ENCODE results near the gene AQP12B. TPM values are rescaled to one million over a fixed set of nuclear protein-coding genes. Genes with fewer than 3 reads are reported as not detected.

Gene AQP12B
- total RNA-seq, 1 experiment from 2014 or later = not detected

DNA sequence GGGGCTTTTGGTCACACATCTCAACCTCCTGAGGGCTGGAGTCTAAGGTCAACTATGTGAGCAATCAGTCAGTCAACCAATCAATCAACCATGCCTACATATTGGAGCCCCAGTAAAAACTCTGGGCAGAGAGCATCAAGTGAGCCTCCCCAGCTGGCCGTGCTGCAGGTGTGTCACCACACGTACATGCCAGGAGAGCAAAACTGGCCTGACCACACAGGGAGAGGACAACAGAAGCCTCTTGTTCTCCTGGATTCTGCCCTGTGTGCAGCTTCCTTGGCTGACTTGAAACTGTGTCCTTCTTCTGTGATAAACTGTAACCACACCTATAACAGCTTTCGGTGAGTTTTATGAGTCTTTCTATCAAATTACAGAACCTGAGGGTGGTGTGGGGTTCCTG lies 31.5 kb downstream of the AQP12B start:
- intact Hi-C loops (cut with micrococcal nuclease) = no loop called here
- no peak for DNase-seq (ENCODE audit: unreplicated experiment)
- Mint-ChIP-seq H3K27ac (ENCODE audit: low read depth, unreplicated experiment) (no peak overlapping the region), H3K36me3 (ENCODE audit: insufficient read depth, unreplicated experiment) (no peaks in the 10 kb centered on the region), H3K4me1 (ENCODE audit: insufficient read depth, unreplicated experiment) (no peaks in the 10 kb centered on the region), H3K9me3 (ENCODE audit: unreplicated experiment) (no peaks in the 10 kb centered on the region), H3K4me3 (ENCODE audit: unreplicated experiment) (no peak overlapping the region), H3K27me3 (ENCODE audit: insufficient read depth, unreplicated experiment) (peaks cover 95% of the 10 kb centered on the region)
- TF ChIP-seq, protein P1, sequence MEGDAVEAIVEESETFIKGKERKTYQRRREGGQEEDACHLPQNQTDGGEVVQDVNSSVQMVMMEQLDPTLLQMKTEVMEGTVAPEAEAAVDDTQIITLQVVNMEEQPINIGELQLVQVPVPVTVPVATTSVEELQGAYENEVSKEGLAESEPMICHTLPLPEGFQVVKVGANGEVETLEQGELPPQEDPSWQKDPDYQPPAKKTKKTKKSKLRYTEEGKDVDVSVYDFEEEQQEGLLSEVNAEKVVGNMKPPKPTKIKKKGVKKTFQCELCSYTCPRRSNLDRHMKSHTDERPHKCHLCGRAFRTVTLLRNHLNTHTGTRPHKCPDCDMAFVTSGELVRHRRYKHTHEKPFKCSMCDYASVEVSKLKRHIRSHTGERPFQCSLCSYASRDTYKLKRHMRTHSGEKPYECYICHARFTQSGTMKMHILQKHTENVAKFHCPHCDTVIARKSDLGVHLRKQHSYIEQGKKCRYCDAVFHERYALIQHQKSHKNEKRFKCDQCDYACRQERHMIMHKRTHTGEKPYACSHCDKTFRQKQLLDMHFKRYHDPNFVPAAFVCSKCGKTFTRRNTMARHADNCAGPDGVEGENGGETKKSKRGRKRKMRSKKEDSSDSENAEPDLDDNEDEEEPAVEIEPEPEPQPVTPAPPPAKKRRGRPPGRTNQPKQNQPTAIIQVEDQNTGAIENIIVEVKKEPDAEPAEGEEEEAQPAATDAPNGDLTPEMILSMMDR (IDR thresholded peaks at IDR 0.05; ENCODE audit: unreplicated experiment) = no peak
- no TSS peak for BruUV-seq (replicated peaks)
- ChIA-PET CTCF (interaction anchor here (0.7 kb wide), 1 partner anchor 188 kb away, joined by 3 read pairs; no protein-coding TSS in a partner anchor), POLR2A (no interaction called here)

DNA sequence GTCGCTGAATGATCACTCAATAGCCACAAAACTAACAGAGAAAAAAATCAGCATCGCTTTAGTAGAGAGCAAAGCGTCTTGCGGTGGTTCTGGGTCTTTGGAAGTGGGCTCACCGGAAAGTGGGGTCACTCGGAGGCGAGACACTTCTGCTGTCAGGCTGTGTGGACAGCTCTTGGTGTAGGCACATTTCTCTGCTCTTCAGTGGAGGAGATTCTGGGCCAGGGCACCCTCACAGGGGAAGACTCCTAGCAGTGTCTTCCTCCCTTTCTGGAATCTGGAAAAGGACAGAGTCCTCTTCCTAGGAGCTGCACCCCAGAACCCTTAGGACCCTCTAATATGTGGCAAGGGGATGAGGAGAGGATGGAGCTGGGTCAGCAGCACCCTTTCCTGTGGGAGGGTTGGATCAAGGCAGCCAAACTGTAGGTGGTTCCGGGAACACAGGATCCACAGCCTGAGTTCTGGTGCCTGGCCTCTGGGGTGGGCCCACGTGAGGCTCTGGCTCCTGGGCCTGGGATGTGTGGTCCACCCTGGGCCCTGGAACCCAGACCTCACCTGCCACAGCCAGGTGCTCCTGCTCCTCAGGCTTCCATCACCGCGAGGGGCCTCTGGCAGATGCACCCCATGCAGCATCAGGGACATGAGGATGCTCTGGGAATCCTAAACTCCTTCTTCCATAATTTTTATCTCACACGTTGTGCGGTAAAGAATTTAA lies 32.3 kb downstream of the AQP12B start:
- no peaks in the 10 kb centered on the region for H3K4me1 Mint-ChIP-seq (ENCODE audit: insufficient read depth, unreplicated experiment)
- ChIA-PET POLR2A (no interaction called here), CTCF (no interaction called here)
- H3K9me3 Mint-ChIP-seq (ENCODE audit: unreplicated experiment) = no peaks in the 10 kb centered on the region
- H3K27ac Mint-ChIP-seq (ENCODE audit: low read depth, unreplicated experiment) = no peak overlapping the region
- intact Hi-C loops (cut with micrococcal nuclease) = no loop called here
- DNase-seq (ENCODE audit: unreplicated experiment) = no peak
- TF ChIP-seq, protein P1 (IDR thresholded peaks at IDR 0.05; ENCODE audit: unreplicated experiment) = no peak
- no peak overlapping the region for H3K4me3 Mint-ChIP-seq (ENCODE audit: unreplicated experiment)
- H3K36me3 Mint-ChIP-seq (ENCODE audit: insufficient read depth, unreplicated experiment) = no peaks in the 10 kb centered on the region
- peaks cover 95% of the 10 kb centered on the region for H3K27me3 Mint-ChIP-seq (ENCODE audit: insufficient read depth, unreplicated experiment)
- BruUV-seq (replicated peaks) = no TSS peak

GRCh38 chr2:240649331-240649730 lies 33.4 kb downstream of the AQP12B start:
- CTCF ChIA-PET = no interaction called here
- TF ChIP-seq, protein P1 (IDR thresholded peaks at IDR 0.05; ENCODE audit: unreplicated experiment) = no peak

GRCh38 chr2:240648650-240649275 lies 33.9 kb downstream of the AQP12B start:
- no TSS peak for BruUV-seq (replicated peaks)
- DNase-seq (ENCODE audit: unreplicated experiment) = no peak
- Mint-ChIP-seq H3K4me3 (ENCODE audit: unreplicated experiment) (no peak overlapping the region), H3K4me1 (ENCODE audit: insufficient read depth, unreplicated experiment) (no peaks in the 10 kb centered on the region), H3K27me3 (ENCODE audit: insufficient read depth, unreplicated experiment) (peaks cover 95% of the 10 kb centered on the region), H3K27ac (ENCODE audit: low read depth, unreplicated experiment) (no peak overlapping the region), H3K36me3 (ENCODE audit: insufficient read depth, unreplicated experiment) (no peaks in the 10 kb centered on the region), H3K9me3 (ENCODE audit: unreplicated experiment) (no peaks in the 10 kb centered on the region)
- intact Hi-C loops (cut with micrococcal nuclease) = no loop called here
- CTCF ChIA-PET = interaction anchor here (0.7 kb wide), 1 partner anchor 998 kb away, joined by 3 read pairs; no protein-coding TSS in a partner anchor
- POLR2A ChIA-PET = interaction anchor here (0.6 kb wide), 1 partner anchor 1379 kb away, joined by 3 read pairs; no protein-coding TSS in a partner anchor
- TF ChIP-seq, protein P1 (IDR thresholded peaks at IDR 0.05; ENCODE audit: unreplicated experiment) = no peak

More at GRCh38 chr2:240649331-240649730, 33.4 kb downstream of the AQP12B start:
- intact Hi-C loops (cut with micrococcal nuclease) = no loop called here
- Mint-ChIP-seq H3K27me3 (ENCODE audit: insufficient read depth, unreplicated experiment) (peaks cover 95% of the 10 kb centered on the region), H3K4me3 (ENCODE audit: unreplicated experiment) (no peak overlapping the region), H3K27ac (ENCODE audit: low read depth, unreplicated experiment) (no peak overlapping the region), H3K36me3 (ENCODE audit: insufficient read depth, unreplicated experiment) (no peaks in the 10 kb centered on the region), H3K4me1 (ENCODE audit: insufficient read depth, unreplicated experiment) (no peaks in the 10 kb centered on the region), H3K9me3 (ENCODE audit: unreplicated experiment) (no peaks in the 10 kb centered on the region)
- POLR2A ChIA-PET = interaction anchor here (0.6 kb wide), 1 partner anchor 1380 kb away, joined by 3 read pairs; no protein-coding TSS in a partner anchor
- no TSS peak for BruUV-seq (replicated peaks)
- no peak for DNase-seq (ENCODE audit: unreplicated experiment)

All from MCF 10A (cell line).